H9 (cell line): Measurements from ENCODE around the gene ASMTL. TPM values are rescaled to one million over a fixed set of nuclear protein-coding genes. Genes with fewer than 3 reads are reported as not detected.

Experiments
- DNase-seq: peaks from one replicate; pipeline ENCODE4 v3.0.0-alpha.2; 2017
- H2AFZ ChIP-seq: one replicate; pipeline ENCODE4 v1.6.1; 2013; ENCODE audit warnings: mild to moderate bottlenecking, low read length, control low read depth, moderate library complexity
- H2AK5ac ChIP-seq: 2 replicates; pipeline ENCODE4 v1.6.1; 2013; ENCODE audit warnings: low read length, control low read depth, mixed read lengths; ENCODE audit not compliant: insufficient read length
- H2BK120ac ChIP-seq: one replicate; pipeline ENCODE4 v1.6.1; 2013; ENCODE audit warnings: low read depth, mild to moderate bottlenecking, low read length, control low read depth, inconsistent platforms; ENCODE audit not compliant: poor library complexity, severe bottlenecking
- H2BK12ac ChIP-seq: 2 replicates; pipeline ENCODE4 v1.6.1; 2013; ENCODE audit warnings: low read length, control low read depth, mixed read lengths, low read depth; ENCODE audit not compliant: insufficient read length
- H2BK15ac ChIP-seq: 2 replicates; pipeline ENCODE4 v1.6.1; 2013; ENCODE audit warnings: low read depth, low read length, control low read depth
- H2BK20ac ChIP-seq: one replicate; pipeline ENCODE4 v1.6.1; 2013; ENCODE audit warnings: low read depth, mild to moderate bottlenecking, low read length, control low read depth, inconsistent platforms; ENCODE audit not compliant: poor library complexity, severe bottlenecking
- H2BK5ac ChIP-seq: 2 replicates; pipeline ENCODE4 v1.6.1; 2013; ENCODE audit warnings: low read length, control low read depth, mixed read lengths; ENCODE audit not compliant: insufficient read length
- H3K14ac ChIP-seq: 2 replicates; pipeline ENCODE4 v1.6.1; 2013; ENCODE audit warnings: low read length, control low read depth; ENCODE audit not compliant: insufficient read depth
- H3K18ac ChIP-seq: 2 replicates; pipeline ENCODE4 v1.6.1; 2013; ENCODE audit warnings: low read depth, mild to moderate bottlenecking, mixed read lengths, low read length, control low read depth; ENCODE audit not compliant: insufficient read length
- H3K23ac ChIP-seq: 2 replicates; pipeline ENCODE4 v1.6.1; 2013; ENCODE audit warnings: low read length, control low read depth, mixed read lengths, low read depth; ENCODE audit not compliant: insufficient read length
- H3K23me2 ChIP-seq: 2 replicates; pipeline ENCODE4 v1.6.1; 2013; ENCODE audit warnings: low read depth, mild to moderate bottlenecking, mixed read lengths, low read length, control low read depth; ENCODE audit not compliant: insufficient read length, poor library complexity, severe bottlenecking
- H3K27ac ChIP-seq: 2 replicates; pipeline ENCODE4 v1.5.1; 2013; ENCODE audit warnings: low read length, control low read depth, mixed read lengths, low read depth; ENCODE audit not compliant: insufficient read length
- H3K27me3 ChIP-seq: 2 replicates; pipeline ENCODE4 v1.6.1; 2013; ENCODE audit warnings: low read length, control low read depth, inconsistent platforms; ENCODE audit not compliant: insufficient read depth
- H3K4ac ChIP-seq: 2 replicates; pipeline ENCODE4 v1.6.1; 2013; ENCODE audit warnings: low read depth, mild to moderate bottlenecking, control low read depth, inconsistent platforms, low read length, moderate library complexity
- H3K4me1 ChIP-seq: 2 replicates; pipeline ENCODE4 v1.6.1; 2013; ENCODE audit warnings: low read length, control low read depth, inconsistent platforms; ENCODE audit not compliant: insufficient read depth
- H3K4me2 ChIP-seq: 2 replicates; pipeline ENCODE4 v1.6.1; 2013; ENCODE audit warnings: low read length, control low read depth, mixed read lengths; ENCODE audit not compliant: insufficient read length, insufficient read depth
- H3K56ac ChIP-seq: 2 replicates; pipeline ENCODE4 v1.6.1; 2013; ENCODE audit warnings: low read depth, mild to moderate bottlenecking, mixed read lengths, low read length, control low read depth; ENCODE audit not compliant: insufficient read length
- H3K79me1 ChIP-seq: 2 replicates; pipeline ENCODE4 v1.6.1; 2013; ENCODE audit warnings: low read depth, mild to moderate bottlenecking, moderate library complexity, low read length, control low read depth, inconsistent platforms; ENCODE audit not compliant: insufficient read depth, poor library complexity, severe bottlenecking
- H3K79me2 ChIP-seq: 2 replicates; pipeline ENCODE4 v1.6.1; 2013; ENCODE audit warnings: low read length, control low read depth, inconsistent platforms; ENCODE audit not compliant: insufficient read depth
- H3K9ac ChIP-seq: 2 replicates; pipeline ENCODE4 v1.6.1; 2013; ENCODE audit warnings: low read length, control low read depth, mixed read lengths; ENCODE audit not compliant: insufficient read length; ENCODE audit errors: extremely low read depth
- H3K9me3 ChIP-seq: one replicate; pipeline ENCODE4 v1.6.1; 2013; ENCODE audit warnings: low read depth, low read length, inconsistent platforms; ENCODE audit not compliant: control insufficient read depth
- H3T11ph ChIP-seq: one replicate; pipeline ENCODE4 v1.6.1; 2013; ENCODE audit warnings: mild to moderate bottlenecking, low read length, control low read depth, inconsistent platforms
- H4K20me1 ChIP-seq: one replicate; pipeline ENCODE4 v1.6.1; 2013; ENCODE audit not compliant: control insufficient read depth, insufficient read length, insufficient read depth
- H4K5ac ChIP-seq: 2 replicates; pipeline ENCODE4 v1.6.1; 2013; ENCODE audit warnings: low read depth, mild to moderate bottlenecking, mixed read lengths, low read length, control low read depth; ENCODE audit not compliant: insufficient read length
- H4K8ac ChIP-seq: replicated peaks from 2 replicates; pipeline ENCODE4 v1.6.1; 2013; ENCODE audit warnings: low read length, control low read depth, mixed read lengths, low read depth; ENCODE audit not compliant: insufficient read length
- H4K91ac ChIP-seq: 2 replicates; pipeline ENCODE4 v1.6.1; 2013; ENCODE audit warnings: low read depth, mild to moderate bottlenecking, moderate library complexity, mixed read lengths, low read length, control low read depth; ENCODE audit not compliant: insufficient read length
- H3K27ac Mint-ChIP-seq, 3 experiments: 2 replicates in 2 of 3; 3 replicates in 1 of 3; pipeline ENCODE4 v1.8.0; 2020 to 2021; ENCODE audit warnings: mixed read lengths in 3 of 3, mild to moderate bottlenecking in 1 of 3, moderate library complexity in 1 of 3
- H3K27me3 Mint-ChIP-seq: 2 replicates; pipeline ENCODE4 v1.8.0; 2021; ENCODE audit warnings: low read depth, mild to moderate bottlenecking, moderate library complexity, mixed read lengths
- H3K36me3 Mint-ChIP-seq, 3 experiments: 2 replicates in 2 of 3; 3 replicates in 1 of 3; pipeline ENCODE4 v1.8.0; 2020 to 2021; ENCODE audit warnings: low read depth in 3 of 3, mixed read lengths in 3 of 3; ENCODE audit not compliant: insufficient read depth in 1 of 3
- H3K4me1 Mint-ChIP-seq, 2 experiments: 2 replicates each; pipeline ENCODE4 v1.8.0; 2020; ENCODE audit warnings: mixed read lengths in 2 of 2
- H3K4me3 Mint-ChIP-seq, 2 experiments: 2 replicates in 1 of 2; 3 replicates in 1 of 2; pipeline ENCODE4 v1.8.0; 2020 to 2021; ENCODE audit warnings: mild to moderate bottlenecking in 2 of 2, mixed read lengths in 2 of 2, moderate library complexity in 1 of 2
- H3K9me3 Mint-ChIP-seq, 2 experiments: 2 replicates in 1 of 2; 3 replicates in 1 of 2; pipeline ENCODE4 v1.8.0; 2020; ENCODE audit warnings: mild to moderate bottlenecking in 2 of 2, mixed read lengths in 2 of 2, moderate library complexity in 1 of 2
- CTCF ChIP-seq: fragments of 200-600 bp; sonication (generic); conservative IDR thresholded peaks from 3 replicates; pipeline ENCODE4 v1.8.0; 2021; ENCODE audit warnings: antibody characterized with exemption, mild to moderate bottlenecking
- WGBS: extraction: QIAGEN DNeasy Blood & Tissue Kit; methylation state at CpG from one replicate; pipeline ENCODE4 v1.1.7; 2013; ENCODE audit warnings: missing lambda C conversion rate, low lambda C conversion rate, mixed read lengths; ENCODE audit not compliant: insufficient read length; ENCODE audit errors: extremely low coverage; 5-methylcytosine and 5-hydroxymethylcytosine counted together
- total RNA-seq: library from RNA; stranded (reverse); gene quantifications from 2 replicates; pipeline ENCODE4 v1.2.1, GENCODE V29; 2021

Gene ASMTL
- total RNA-seq, 1 experiment from 2014 or later, result 59.8 TPM

GRCh38 chrX:1487401-1487800 is 34.7 kb upstream of the ASMTL start:
- no peak overlapping the region for H2BK120ac ChIP-seq
- no peak overlapping the region for H4K8ac ChIP-seq
- H3K4me1 ChIP-seq, result no peaks in the 10 kb centered on the region; the same call in 1 of the 2 replicates
- H3K36me3 Mint-ChIP-seq, result peaks cover 0 to 7% (median 0%) of the 10 kb centered on the region in 3 experiments; a peak in 3 of 7 replicates
- no peak overlapping the region for H2BK15ac ChIP-seq
- H4K20me1 ChIP-seq, result no peaks in the 10 kb centered on the region
- whole genome bisulfite sequencing, result no CpG with 5 or more reads among the region's 5 CpGs
- no peak overlapping the region for H2BK20ac ChIP-seq
- H3K23ac ChIP-seq, result no peak overlapping the region
- no peaks in the 10 kb centered on the region for H3K23me2 ChIP-seq
- H2AFZ ChIP-seq, result no peak overlapping the region
- no peak overlapping the region for H3K56ac ChIP-seq
- H2AK5ac ChIP-seq, result no peak overlapping the region
- H3K27me3 ChIP-seq, result no peaks in the 10 kb centered on the region
- H3K9me3 Mint-ChIP-seq, result peaks cover 25 to 26% of the 10 kb centered on the region in 2 experiments
- H4K5ac ChIP-seq, result no peak overlapping the region
- no peak overlapping the region for H3K18ac ChIP-seq
- H3K79me2 ChIP-seq, result no peaks in the 10 kb centered on the region
- H3K9me3 ChIP-seq, result no peaks in the 10 kb centered on the region
- H2BK12ac ChIP-seq, result no peak overlapping the region
- H3K4me3 Mint-ChIP-seq, result no peak overlapping the region
- no peaks in the 10 kb centered on the region for H3K4me1 Mint-ChIP-seq
- H3K79me1 ChIP-seq, result no peaks in the 10 kb centered on the region
- DNase-seq, result no peak
- H3K27me3 Mint-ChIP-seq, result peaks cover 6% of the 10 kb centered on the region
- no peak overlapping the region for H4K91ac ChIP-seq
- H3K9ac ChIP-seq, result no peak overlapping the region
- H3K4ac ChIP-seq, result no peak overlapping the region
- no peak overlapping the region for H3T11ph ChIP-seq
- no peak overlapping the region for H3K27ac ChIP-seq
- H3K27ac Mint-ChIP-seq, result no peak overlapping the region
- H3K4me2 ChIP-seq, result no peak overlapping the region
- TF ChIP-seq CTCF, result no peak
- no peak overlapping the region for H2BK5ac ChIP-seq
- H3K14ac ChIP-seq, result no peak overlapping the region
